Measurements from ENCODE around the gene DISP3.

Gene DISP3

GRCh38 chr1:11520531-11521233 lies 41.7 kb downstream of the DISP3 start:
- Histone ChIP-seq H3K36me3 (ENCODE audit: control insufficient read depth, low read length) (no peaks in the 10 kb centered on the region), H3K27ac (ENCODE audit: low read depth, low read length) (no peak overlapping the region), H3F3A (ENCODE audit: control insufficient read depth, insufficient read depth) (no peaks in the 10 kb centered on the region), H3K27me3 (ENCODE audit: control insufficient read depth, low read length) (no peaks in the 10 kb centered on the region), H3K4me1 (ENCODE audit: control insufficient read depth, low read length) (no peaks in the 10 kb centered on the region), H4K20me1 (ENCODE audit: control insufficient read depth, insufficient read depth, low read depth, low read length) (no peaks in the 10 kb centered on the region), H3K4me3 (ENCODE audit: low read length) (no peak overlapping the region), H3K79me2 (ENCODE audit: control insufficient read depth, low read length) (no peaks in the 10 kb centered on the region), H3K9me2 (replicated peaks; ENCODE audit: control insufficient read depth, low read length) (no peaks in the 10 kb centered on the region), H3K9me3 (ENCODE audit: control insufficient read depth, insufficient read depth, low read length) (no peaks in the 10 kb centered on the region), H3K4me2 (ENCODE audit: low read length) (no peak overlapping the region)
- TF ChIP-seq, protein P1, sequence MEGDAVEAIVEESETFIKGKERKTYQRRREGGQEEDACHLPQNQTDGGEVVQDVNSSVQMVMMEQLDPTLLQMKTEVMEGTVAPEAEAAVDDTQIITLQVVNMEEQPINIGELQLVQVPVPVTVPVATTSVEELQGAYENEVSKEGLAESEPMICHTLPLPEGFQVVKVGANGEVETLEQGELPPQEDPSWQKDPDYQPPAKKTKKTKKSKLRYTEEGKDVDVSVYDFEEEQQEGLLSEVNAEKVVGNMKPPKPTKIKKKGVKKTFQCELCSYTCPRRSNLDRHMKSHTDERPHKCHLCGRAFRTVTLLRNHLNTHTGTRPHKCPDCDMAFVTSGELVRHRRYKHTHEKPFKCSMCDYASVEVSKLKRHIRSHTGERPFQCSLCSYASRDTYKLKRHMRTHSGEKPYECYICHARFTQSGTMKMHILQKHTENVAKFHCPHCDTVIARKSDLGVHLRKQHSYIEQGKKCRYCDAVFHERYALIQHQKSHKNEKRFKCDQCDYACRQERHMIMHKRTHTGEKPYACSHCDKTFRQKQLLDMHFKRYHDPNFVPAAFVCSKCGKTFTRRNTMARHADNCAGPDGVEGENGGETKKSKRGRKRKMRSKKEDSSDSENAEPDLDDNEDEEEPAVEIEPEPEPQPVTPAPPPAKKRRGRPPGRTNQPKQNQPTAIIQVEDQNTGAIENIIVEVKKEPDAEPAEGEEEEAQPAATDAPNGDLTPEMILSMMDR (IDR thresholded peaks at IDR 0.05; ENCODE audit: low read depth, low read length, poor library complexity, severe bottlenecking): no peak
- no peak for TF ChIP-seq EZH2phosphoT487 (IDR thresholded peaks at IDR 0.05; ENCODE audit: borderline replicate concordance, low read length)

GRCh38 chr1:11521582-11522399 lies 42.8 kb downstream of the DISP3 start:
- Histone ChIP-seq H3K27ac (ENCODE audit: low read depth, low read length) (no peak overlapping the region), H3K27me3 (ENCODE audit: control insufficient read depth, low read length) (no peaks in the 10 kb centered on the region), H3K79me2 (ENCODE audit: control insufficient read depth, low read length) (no peaks in the 10 kb centered on the region), H3K4me1 (ENCODE audit: control insufficient read depth, low read length) (no peaks in the 10 kb centered on the region), H3K9me2 (replicated peaks; ENCODE audit: control insufficient read depth, low read length) (no peaks in the 10 kb centered on the region), H3K4me3 (ENCODE audit: low read length) (no peak overlapping the region), H3K36me3 (ENCODE audit: control insufficient read depth, low read length) (no peaks in the 10 kb centered on the region), H3K9me3 (ENCODE audit: control insufficient read depth, insufficient read depth, low read length) (no peaks in the 10 kb centered on the region), H3F3A (ENCODE audit: control insufficient read depth, insufficient read depth) (no peaks in the 10 kb centered on the region), H4K20me1 (ENCODE audit: control insufficient read depth, insufficient read depth, low read depth, low read length) (no peaks in the 10 kb centered on the region), H3K4me2 (ENCODE audit: low read length) (no peak overlapping the region)
- TF ChIP-seq EZH2phosphoT487 (IDR thresholded peaks at IDR 0.05; ENCODE audit: borderline replicate concordance, low read length): no peak
- TF ChIP-seq, protein P1 (IDR thresholded peaks at IDR 0.05; ENCODE audit: low read depth, low read length, poor library complexity, severe bottlenecking): no peak

GRCh38 chr1:11522400-11523235 lies 43.7 kb downstream of the DISP3 start:
- H3K9me3 ChIP-seq (ENCODE audit: control insufficient read depth, insufficient read depth, low read length): no peaks in the 10 kb centered on the region
- H3K4me3 ChIP-seq (ENCODE audit: low read length): no peak overlapping the region
- no peaks in the 10 kb centered on the region for H3K79me2 ChIP-seq (ENCODE audit: control insufficient read depth, low read length)
- H3F3A ChIP-seq (ENCODE audit: control insufficient read depth, insufficient read depth): no peaks in the 10 kb centered on the region
- H4K20me1 ChIP-seq (ENCODE audit: control insufficient read depth, insufficient read depth, low read depth, low read length): no peaks in the 10 kb centered on the region
- no peak overlapping the region for H3K27ac ChIP-seq (ENCODE audit: low read depth, low read length)
- H3K4me2 ChIP-seq (ENCODE audit: low read length): no peak overlapping the region
- no peaks in the 10 kb centered on the region for H3K4me1 ChIP-seq (ENCODE audit: control insufficient read depth, low read length)
- no peak for TF ChIP-seq EZH2phosphoT487 (IDR thresholded peaks at IDR 0.05; ENCODE audit: borderline replicate concordance, low read length)
- TF ChIP-seq, protein P1 (IDR thresholded peaks at IDR 0.05; ENCODE audit: low read depth, low read length, poor library complexity, severe bottlenecking): no peak
- no peaks in the 10 kb centered on the region for H3K9me2 ChIP-seq (replicated peaks; ENCODE audit: control insufficient read depth, low read length)
- H3K27me3 ChIP-seq (ENCODE audit: control insufficient read depth, low read length): no peaks in the 10 kb centered on the region
- H3K36me3 ChIP-seq (ENCODE audit: control insufficient read depth, low read length): no peaks in the 10 kb centered on the region

Measured in DOHH2 (cell line).